SK-N-SH (cell line): ENCODE data around the gene SFXN5. TPM values are rescaled to one million over a fixed set of nuclear protein-coding genes. Genes with fewer than 3 reads are reported as not detected.

Experiments used
- CTCF ChIA-PET: fragments of 300-600, 350-600 bp; formaldehyde crosslinking; extraction: SDS; loops from one replicate; lab custom pipeline; 2021; lab: Yijun Ruan, JAX
- POLR2A ChIA-PET: fragments of 350-600 bp; sonication (Branson Sonifier 250); formaldehyde crosslinking; extraction: SDS; loops from one replicate; lab custom pipeline; 2020; ENCODE audit warnings: antibody characterized with exemption, inconsistent platforms; lab: Yijun Ruan, JAX
- DNase-seq: peaks from one replicate; pipeline ENCODE4 v3.0.0; 2012
- H2AFZ ChIP-seq: fragments of 200-600 bp; sonication (generic); 2 replicates; pipeline ENCODE4 v1.8.1; 2016; ENCODE audit warnings: antibody characterized with exemption, mild to moderate bottlenecking, low read depth
- H3F3A ChIP-seq: fragments of 200-600 bp; sonication (generic); replicated peaks from 2 replicates; pipeline ENCODE3; 2016; ENCODE audit warnings: antibody characterized with exemption, mild to moderate bottlenecking; ENCODE audit not compliant: insufficient read depth
- H3K27ac ChIP-seq, 2 experiments: fragments of 200-500 bp in 1 of 2; fragments of 200-600 bp in 1 of 2; sonication (Bioruptor generic) in 1 of 2; sonication (generic), shearing (Covaris generic) in 1 of 2; 2 replicates each; pipeline versions ENCODE4 v1.5.1 to v1.6.1; 2014 to 2016; ENCODE audit warnings: low read depth in 2 of 2, inconsistent platforms in 1 of 2, low read length in 1 of 2, mild to moderate bottlenecking in 1 of 2, mixed read lengths in 1 of 2
- H3K27me3 ChIP-seq: fragments of 200-600 bp; sonication (generic), shearing (Covaris generic); 2 replicates; pipeline ENCODE4 v1.6.1; 2016; ENCODE audit warnings: mixed run types; ENCODE audit not compliant: insufficient read depth
- H3K36me3 ChIP-seq, 2 experiments: fragments of 200-500 bp in 1 of 2; fragments of 200-600 bp in 1 of 2; sonication (Bioruptor generic) in 1 of 2; sonication (generic) in 1 of 2; replicated peaks in 1 of 2; 2 replicates each; pipeline versions ENCODE3 to v1.5.1; 2014 to 2016; ENCODE audit warnings: low read length in 1 of 2, mild to moderate bottlenecking in 1 of 2; ENCODE audit not compliant: insufficient read depth in 2 of 2, control insufficient read depth in 1 of 2
- H3K4me1 ChIP-seq, 2 experiments: fragments of 200-500 bp in 1 of 2; fragments of 200-600 bp in 1 of 2; sonication (Bioruptor generic) in 1 of 2; sonication (generic), shearing (Covaris generic) in 1 of 2; 2 replicates each; pipeline versions ENCODE4 v1.5.1 to v1.6.1; 2014 to 2016; ENCODE audit warnings: low read depth in 1 of 2, low read length in 1 of 2, mixed run types in 1 of 2; ENCODE audit not compliant: insufficient read depth in 2 of 2, control insufficient read depth in 1 of 2
- H3K4me2 ChIP-seq: fragments of 200-600 bp; sonication (generic), shearing (Covaris generic); 2 replicates; pipeline ENCODE4 v1.6.1; 2017; ENCODE audit warnings: mixed run types
- H3K4me3 ChIP-seq, 2 experiments: fragments of 200-500 bp in 1 of 2; fragments of 200-600 bp in 1 of 2; sonication (Bioruptor generic) in 1 of 2; sonication (generic), shearing (Covaris generic) in 1 of 2; 2 replicates each; pipeline versions ENCODE4 v1.5.1 to v1.8.1; 2014 to 2016; ENCODE audit warnings: low read depth in 2 of 2, inconsistent platforms in 1 of 2, low read length in 1 of 2, mild to moderate bottlenecking in 1 of 2, mixed read lengths in 1 of 2, moderate library complexity in 1 of 2
- H3K79me2 ChIP-seq: fragments of 200-600 bp; sonication (generic); 2 replicates; pipeline ENCODE4 v1.8.1; 2017; ENCODE audit warnings: mild to moderate bottlenecking; ENCODE audit not compliant: insufficient read depth
- H3K9ac ChIP-seq: fragments of 200-600 bp; sonication (generic); 2 replicates; pipeline ENCODE4 v1.6.1; 2017; ENCODE audit warnings: mixed run types
- H3K9me2 ChIP-seq: fragments of 200-600 bp; sonication (generic); 2 replicates; pipeline ENCODE4 v1.6.1; 2017; ENCODE audit warnings: mixed run types
- H3K9me3 ChIP-seq: fragments of 200-600 bp; sonication (generic); 2 replicates; pipeline ENCODE4 v1.6.1; 2017; ENCODE audit warnings: mixed run types, mild to moderate bottlenecking, moderate library complexity
- H4K20me1 ChIP-seq: fragments of 200-600 bp; sonication (generic); 2 replicates; pipeline ENCODE4 v1.6.1; 2017; ENCODE audit warnings: mild to moderate bottlenecking, mixed run types; ENCODE audit not compliant: insufficient read depth
- CHD2 ChIP-seq: fragments of 150-350 bp; IDR thresholded peaks from 2 replicates; pipeline ENCODE4 v1.6.1; 2018; ENCODE audit warnings: low read length; ENCODE audit not compliant: partially characterized antibody
- GABPA ChIP-seq: IDR thresholded peaks from 2 replicates; pipeline ENCODE4 v1.4.0; 2012; ENCODE audit warnings: low read depth, mild to moderate bottlenecking
- JUND ChIP-seq: IDR thresholded peaks from 2 replicates; pipeline ENCODE4 v1.4.0; 2012
- MAX ChIP-seq: IDR thresholded peaks from 2 replicates; pipeline ENCODE4 v1.4.0; 2012; ENCODE audit warnings: low read depth
- MXI1 ChIP-seq: IDR thresholded peaks from 2 replicates; pipeline ENCODE4 v1.6.1; 2012; ENCODE audit warnings: mild to moderate bottlenecking, low read depth, low read length, improper control_type of control experiment
- POLR2AphosphoS5 ChIP-seq: IDR thresholded peaks from 2 replicates; pipeline ENCODE4 v1.6.1; 2012; ENCODE audit warnings: low read depth, low read length
- RCOR1 ChIP-seq: fragments of 150-350 bp; IDR thresholded peaks from 2 replicates; pipeline ENCODE4 v1.6.1; 2017; ENCODE audit warnings: antibody characterized with exemption, low read length
- RXRA ChIP-seq: IDR thresholded peaks from 2 replicates; pipeline ENCODE4 v1.4.0; 2012; ENCODE audit warnings: low read depth, mild to moderate bottlenecking, borderline replicate concordance
- TEAD4 ChIP-seq: IDR thresholded peaks from 2 replicates; pipeline ENCODE4 v1.4.0; 2012; ENCODE audit warnings: mild to moderate bottlenecking, borderline replicate concordance; ENCODE audit not compliant: insufficient read depth
- USF1 ChIP-seq: IDR thresholded peaks from 2 replicates; pipeline ENCODE4 v1.4.0; 2012; ENCODE audit warnings: low read depth, borderline replicate concordance
- WGBS: methylation state at CpG from one replicate; pipeline ENCODE4 v1.1.6; 2017; ENCODE audit warnings: low lambda C conversion rate; 5-methylcytosine and 5-hydroxymethylcytosine counted together
- polyA plus RNA-seq, 3 experiments: library from polyadenylated mRNA; depleted of rRNA; stranded (reverse); fragments of >200 nt; gene quantifications; 2 replicates each; pipeline ENCODE4 v1.2.3, GENCODE V29; 2012
- TF ChIP-seq, protein P1 (sequence below): fragments of 150-350 bp; IDR thresholded peaks from 2 replicates; pipeline ENCODE4 v1.6.1; 2017; ENCODE audit warnings: antibody characterized with exemption, low read length, low read depth, borderline replicate concordance
- TF ChIP-seq, protein P2 (sequence below): fragments of 200-600 bp; sonication (generic); IDR thresholded peaks from 2 replicates; pipeline ENCODE4 v1.6.1; 2017; ENCODE audit warnings: antibody characterized with exemption, mild to moderate bottlenecking, moderate library complexity

The SFXN5 gene
- polyA plus RNA-seq, 1 of the 3 experiments (the other 2 are of a cell fraction) = 9.9 TPM

DNA sequence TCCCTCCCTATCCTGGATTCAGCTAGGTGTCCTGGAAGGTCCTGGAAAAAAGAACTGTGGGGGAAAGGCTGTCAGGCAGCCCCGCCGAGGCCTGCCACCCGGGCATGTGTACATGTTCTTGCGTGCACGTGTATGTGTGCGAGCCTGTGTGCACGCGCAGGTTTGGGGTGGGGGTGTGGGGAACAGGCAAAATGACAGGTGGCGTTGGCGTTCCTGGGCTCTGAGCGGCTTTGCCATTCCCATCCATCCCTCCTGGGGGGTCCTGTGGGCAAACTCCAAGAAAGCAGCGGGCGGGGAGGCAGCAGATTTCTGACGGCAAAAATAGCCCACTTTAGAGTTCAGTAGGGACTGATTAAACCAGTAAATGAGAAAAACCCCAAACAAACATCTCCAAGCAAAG, 118.6 kb downstream of the SFXN5 start (continued):
- TF ChIP-seq, protein P1, sequence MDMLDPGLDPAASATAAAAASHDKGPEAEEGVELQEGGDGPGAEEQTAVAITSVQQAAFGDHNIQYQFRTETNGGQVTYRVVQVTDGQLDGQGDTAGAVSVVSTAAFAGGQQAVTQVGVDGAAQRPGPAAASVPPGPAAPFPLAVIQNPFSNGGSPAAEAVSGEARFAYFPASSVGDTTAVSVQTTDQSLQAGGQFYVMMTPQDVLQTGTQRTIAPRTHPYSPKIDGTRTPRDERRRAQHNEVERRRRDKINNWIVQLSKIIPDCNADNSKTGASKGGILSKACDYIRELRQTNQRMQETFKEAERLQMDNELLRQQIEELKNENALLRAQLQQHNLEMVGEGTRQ = no peak
- TF ChIP-seq USF1 (no peak), GABPA (no peak), TEAD4 (no peak), MAX (no peak), RCOR1 (no peak), RXRA (no peak), MXI1 (no peak)

- no peaks in the 10 kb centered on the region for H3K9me2 ChIP-seq
- H3K4me2 ChIP-seq = no peak overlapping the region
- POLR2A ChIA-PET = no interaction called here
- no peak for DNase-seq
- H3K9ac ChIP-seq = no peak overlapping the region
- no peaks in the 10 kb centered on the region for H3K4me1 ChIP-seq
- no peak overlapping the region for H3K4me3 ChIP-seq
- 88% methylated on average over 8 of the region's 8 CpGs for WGBS
- H3K36me3 ChIP-seq = no peaks in the 10 kb centered on the region
- TF ChIP-seq JUND (no peak), CHD2 (no peak), POLR2AphosphoS5 (no peak)
- TF ChIP-seq, protein P2, sequence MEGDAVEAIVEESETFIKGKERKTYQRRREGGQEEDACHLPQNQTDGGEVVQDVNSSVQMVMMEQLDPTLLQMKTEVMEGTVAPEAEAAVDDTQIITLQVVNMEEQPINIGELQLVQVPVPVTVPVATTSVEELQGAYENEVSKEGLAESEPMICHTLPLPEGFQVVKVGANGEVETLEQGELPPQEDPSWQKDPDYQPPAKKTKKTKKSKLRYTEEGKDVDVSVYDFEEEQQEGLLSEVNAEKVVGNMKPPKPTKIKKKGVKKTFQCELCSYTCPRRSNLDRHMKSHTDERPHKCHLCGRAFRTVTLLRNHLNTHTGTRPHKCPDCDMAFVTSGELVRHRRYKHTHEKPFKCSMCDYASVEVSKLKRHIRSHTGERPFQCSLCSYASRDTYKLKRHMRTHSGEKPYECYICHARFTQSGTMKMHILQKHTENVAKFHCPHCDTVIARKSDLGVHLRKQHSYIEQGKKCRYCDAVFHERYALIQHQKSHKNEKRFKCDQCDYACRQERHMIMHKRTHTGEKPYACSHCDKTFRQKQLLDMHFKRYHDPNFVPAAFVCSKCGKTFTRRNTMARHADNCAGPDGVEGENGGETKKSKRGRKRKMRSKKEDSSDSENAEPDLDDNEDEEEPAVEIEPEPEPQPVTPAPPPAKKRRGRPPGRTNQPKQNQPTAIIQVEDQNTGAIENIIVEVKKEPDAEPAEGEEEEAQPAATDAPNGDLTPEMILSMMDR = peak; percentile 9; the same call in 1 of the 2 replicates
- H2AFZ ChIP-seq = no peak overlapping the region
- no peaks in the 10 kb centered on the region for H3F3A ChIP-seq
- H3K9me3 ChIP-seq = no peaks in the 10 kb centered on the region
- CTCF ChIA-PET = interaction anchor here (0.7 to 4.1 kb wide), 8 partner anchors 12 to 225 kb away, joined by 3 to 20 read pairs (median 4); no protein-coding TSS in a partner anchor
- H3K27ac ChIP-seq = no peak overlapping the region
- H3K79me2 ChIP-seq = no peaks in the 10 kb centered on the region
- no peaks in the 10 kb centered on the region for H3K27me3 ChIP-seq
- no peaks in the 10 kb centered on the region for H4K20me1 ChIP-seq
Observed at GRCh38 chr2:72952110-72952823, 119.2 kb downstream of the SFXN5 start.
